Activated CD4-positive, CD25-positive, alpha-beta regulatory T cell treated with anti-CD3 and anti-CD28 coated beads, Interleukin-2, amount 50 U/mL, for 24 hours (primary cell): ENCODE results near the gene AIDA.
"Not testable (repeated sequence)": the region's sequence is repeated elsewhere in the genome, so short reads cannot be mapped to it uniquely, and the experiment has no call there.

Experiments
- ATAC-seq, 2 donors: fragments of 150-1000 bp; cut with Tn5 transposase; one replicate each; pipeline ENCODE4 v1.10.0; 2021; ENCODE audit warnings: mild to moderate bottlenecking in 1 of 2, moderate library complexity in 1 of 2

AIDA gene

GRCh38 chr1:222711319-222712252 is 705 bp downstream of the AIDA start:
- ATAC-seq, result peak; percentile 42 to 48

- ATAC-seq, result no peak
Observed at GRCh38 chr1:222709700-222710153, 2.6 kb downstream of the AIDA start.

- no peak for ATAC-seq
Observed at GRCh38 chr1:222706815-222707214, 5.5 kb downstream of the AIDA start.

GRCh38 chr1:222704260-222704659 is 8.0 kb downstream of the AIDA start:
- ATAC-seq, result no peak

GRCh38 chr1:222702210-222702609 is 10.1 kb downstream of the AIDA start:
- no peak for ATAC-seq

- no peak for ATAC-seq
Observed at GRCh38 chr1:222697826-222698225, 14.5 kb downstream of the AIDA start.

- ATAC-seq, result peak; percentile 86 to 93
Observed at GRCh38 chr1:222697203-222697602, 15.1 kb downstream of the AIDA start.

- no peak for ATAC-seq
Observed at GRCh38 chr1:222696741-222697140, 15.6 kb downstream of the AIDA start.

GRCh38 chr1:222694927-222695326 is 17.4 kb downstream of the AIDA start:
- no peak for ATAC-seq

- no peak for ATAC-seq
Observed at GRCh38 chr1:222691016-222691415, 21.3 kb downstream of the AIDA start.

- ATAC-seq, result no peak
Observed at GRCh38 chr1:222680080-222680479, 32.2 kb downstream of the AIDA start.

- no peak for ATAC-seq
Observed at GRCh38 chr1:222670110-222670509, 42.2 kb downstream of the AIDA start.

- ATAC-seq, result not testable (repeated sequence)
Observed at GRCh38 chr1:222669107-222669506, 43.2 kb downstream of the AIDA start.

- not testable (repeated sequence) for ATAC-seq
Observed at GRCh38 chr1:222668184-222668583, 44.1 kb downstream of the AIDA start.

- no peak for ATAC-seq
Observed at GRCh38 chr1:222665964-222666363, 46.3 kb downstream of the AIDA start.

- ATAC-seq, result no peak
Observed at GRCh38 chr1:222663431-222663934, 48.8 kb downstream of the AIDA start.

- ATAC-seq, result no peak
Observed at GRCh38 chr1:222657899-222658298, 54.4 kb downstream of the AIDA start.

GRCh38 chr1:222656391-222657155 is 55.7 kb downstream of the AIDA start:
- ATAC-seq, result no peak

- peak; percentile 93 to 95 for ATAC-seq
Observed at GRCh38 chr1:222654849-222655248, 57.4 kb downstream of the AIDA start.

GRCh38 chr1:222653178-222653827 is 59.0 kb downstream of the AIDA start:
- peak; percentile 67 to 72 for ATAC-seq

GRCh38 chr1:222652676-222653075 is 59.6 kb downstream of the AIDA start:
- no peak for ATAC-seq

- ATAC-seq, result peak; percentile 18 to 21
Observed at GRCh38 chr1:222644636-222644980, 67.7 kb downstream of the AIDA start.
